Urothelium cell line (cell line): Measurements from ENCODE around the gene PUS1.

Experiments
- DNase-seq: peaks from one replicate; pipeline ENCODE4 v3.0.0; 2011; ENCODE audit warnings: low spot score, mixed read lengths
- FAIRE-seq: peaks from 2 replicates; lab custom pipeline; 2011; peaks lifted over from hg19 to GRCh38; lab: Jason Lieb, UNC

The PUS1 gene

DNA sequence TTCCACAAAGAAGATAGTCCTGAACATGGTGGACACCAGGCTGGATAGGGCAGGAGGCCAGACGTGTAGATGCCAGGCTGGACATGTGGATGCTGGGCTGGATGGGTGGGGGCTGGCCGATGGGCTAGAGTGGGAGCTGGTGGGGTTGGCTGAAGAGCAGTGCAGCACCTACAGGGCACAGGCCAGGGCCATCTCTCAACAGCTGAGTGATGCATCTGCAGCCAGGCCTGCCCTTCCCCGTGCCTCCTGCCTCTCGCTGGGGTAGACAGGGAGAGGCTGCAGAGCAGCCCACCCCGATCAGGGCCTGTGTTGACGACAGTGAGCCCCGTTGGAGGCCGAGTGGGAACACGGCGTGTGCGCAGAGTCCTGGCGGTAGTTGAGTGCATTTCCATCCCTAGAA is 59.9 kb downstream of the PUS1 start:
- DNase-seq = no peak
- no peak for FAIRE-seq

DNA sequence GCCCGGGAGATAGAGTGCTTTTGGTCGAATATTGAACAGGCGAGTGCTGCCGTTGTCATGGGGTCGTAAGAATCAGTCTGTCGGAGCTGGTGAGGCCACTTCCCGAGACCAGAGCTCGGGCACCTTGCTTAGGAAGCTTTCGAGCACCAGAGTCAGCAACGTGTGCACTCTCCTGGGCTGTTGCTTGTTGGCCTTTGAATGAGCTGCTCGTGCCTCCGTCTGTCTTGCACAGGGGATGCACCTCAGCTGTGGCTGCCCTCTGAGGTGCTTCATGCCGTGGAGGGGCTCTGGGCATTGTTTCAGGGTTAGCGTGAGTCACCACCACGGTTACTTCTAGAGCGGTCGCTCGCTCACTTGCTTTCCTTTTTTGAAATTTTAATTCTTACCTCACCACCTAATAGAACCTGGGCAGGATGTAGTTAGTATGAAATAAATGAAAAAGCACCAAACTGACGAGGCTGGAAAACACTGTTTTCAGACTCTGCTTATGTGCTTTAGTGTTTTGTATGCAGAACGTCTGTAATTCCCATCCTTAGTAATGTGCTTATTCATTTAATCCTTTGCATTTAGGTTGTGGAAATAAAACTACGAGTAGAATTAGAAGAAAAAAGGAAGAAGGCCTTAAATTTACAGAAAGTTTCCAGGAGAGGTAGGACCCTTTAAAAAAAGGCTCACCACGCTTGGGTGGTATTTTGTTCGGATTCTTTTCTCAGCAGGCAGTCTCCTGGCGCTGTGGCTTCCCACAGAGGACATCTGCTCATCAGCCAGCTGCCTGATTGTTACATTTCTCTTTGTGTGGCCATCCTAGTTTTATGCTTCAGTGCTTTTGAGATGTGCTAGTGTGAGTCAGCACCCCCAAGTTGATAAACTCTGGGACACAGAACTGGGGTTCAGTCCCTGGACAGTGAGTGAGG is 61.2 kb downstream of the PUS1 start:
- FAIRE-seq (no peak), DNase-seq (no peak)

DNA sequence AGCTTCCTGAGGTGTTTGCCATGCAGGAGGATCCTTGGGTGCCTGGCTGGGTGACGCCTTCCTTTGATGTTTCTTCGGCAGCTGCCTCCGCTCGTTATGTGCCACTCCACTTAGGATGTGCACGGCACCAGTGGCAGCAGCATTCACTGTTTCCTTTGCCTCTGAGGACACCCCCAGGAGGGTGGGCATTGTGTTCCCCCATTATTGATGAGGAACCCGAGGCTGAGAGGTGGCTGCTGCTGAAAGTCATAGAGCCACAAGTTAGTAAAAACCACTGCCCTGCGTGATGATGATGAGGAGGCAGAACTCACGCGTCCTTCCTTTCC is 61.9 kb downstream of the PUS1 start:
- DNase-seq = no peak
- FAIRE-seq = no peak

DNA sequence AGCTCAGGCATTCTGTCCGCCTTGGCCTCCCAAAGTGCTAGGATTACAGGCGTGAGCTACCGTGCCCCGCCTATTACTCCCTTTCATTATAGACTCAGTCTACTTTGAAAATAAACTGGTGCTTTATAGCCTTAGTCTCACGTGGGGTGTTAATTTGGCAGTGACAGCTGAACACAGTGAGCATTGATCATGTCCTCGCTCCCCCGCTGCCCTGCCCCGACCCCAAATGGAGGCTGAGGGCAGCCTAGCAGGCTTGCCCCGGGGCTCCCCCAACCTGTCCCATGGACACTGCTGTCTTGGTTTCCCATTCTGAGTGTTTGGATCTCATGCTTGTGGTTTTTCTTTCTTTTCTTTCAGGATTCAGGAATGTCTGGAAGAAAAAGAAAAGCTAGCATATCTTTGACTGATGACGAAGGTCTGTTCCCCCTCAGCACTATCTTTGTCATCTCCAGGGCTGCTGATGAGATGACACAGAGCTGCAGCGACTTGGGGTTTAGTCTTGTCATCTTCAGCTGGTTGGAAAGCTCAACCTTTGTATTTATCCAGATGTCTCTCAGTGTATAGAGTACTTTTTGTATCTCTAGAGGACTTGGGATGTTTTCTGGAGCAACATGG is 62.8 kb downstream of the PUS1 start:
- DNase-seq (no peak), FAIRE-seq (no peak)

DNA sequence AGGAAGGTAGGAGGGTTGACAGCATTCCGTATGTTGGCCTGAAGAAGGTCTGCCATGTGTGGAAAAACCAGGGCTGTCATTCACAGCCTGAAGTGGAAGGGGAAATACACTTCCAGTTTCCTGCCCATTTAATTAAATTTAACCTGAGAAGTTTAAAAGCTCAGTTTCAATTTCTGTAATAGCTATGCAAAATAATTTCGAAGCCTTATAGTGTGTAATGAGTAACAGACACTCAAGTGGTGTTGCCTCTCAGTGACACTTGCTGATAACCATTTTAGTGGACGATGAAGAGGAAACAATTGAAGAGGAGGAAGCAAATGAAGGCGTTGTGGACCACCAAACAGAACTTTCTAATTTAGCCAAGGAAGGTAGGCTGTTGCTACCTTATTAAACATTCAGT is 65.5 kb downstream of the PUS1 start:
- DNase-seq = no peak
- no peak for FAIRE-seq
